SK-N-SH treated with all-trans-retinoic acid at 6 μM for 48 hours (cell line): ENCODE data around the gene APRT.

Experiments
- ARNTL ChIP-seq: fragments of 450-650 bp; formaldehyde crosslinking; IDR thresholded peaks from 2 replicates; pipeline ENCODE4 v1.5.0; 2020; ENCODE audit warnings: low read depth, mild to moderate bottlenecking, moderate library complexity, borderline replicate concordance
- BACH2 ChIP-seq: fragments of 250-450 bp; sonication (Bioruptor Pico); IDR thresholded peaks from 2 replicates; pipeline ENCODE4 v1.9.0; 2021; ENCODE audit warnings: mild to moderate bottlenecking, borderline replicate concordance
- ESRRG ChIP-seq: fragments of 250-450 bp; sonication (Bioruptor Pico); IDR thresholded peaks from 2 replicates; pipeline ENCODE4 v1.6.1; 2021; ENCODE audit warnings: mild to moderate bottlenecking
- RARB ChIP-seq: fragments of 250-450 bp; sonication (Bioruptor Pico); IDR thresholded peaks from 2 replicates; pipeline ENCODE4 v1.8.0; 2021; ENCODE audit warnings: mild to moderate bottlenecking, moderate library complexity
- SNAI2 ChIP-seq: fragments of 250-450 bp; sonication (Bioruptor Pico); IDR thresholded peaks from 2 replicates; pipeline ENCODE4 v1.5.0; 2020; ENCODE audit warnings: mild to moderate bottlenecking, moderate library complexity
- TCF4 ChIP-seq: fragments of 250-450 bp; sonication (Bioruptor Pico); IDR thresholded peaks from 2 replicates; pipeline ENCODE4 v1.8.0; 2021; ENCODE audit warnings: mild to moderate bottlenecking, moderate library complexity, borderline replicate concordance
- ZFP3 ChIP-seq: fragments of 250-450 bp; sonication (Bioruptor Pico); IDR thresholded peaks from 2 replicates; pipeline ENCODE4 v1.5.0; 2020; ENCODE audit warnings: mild to moderate bottlenecking, moderate library complexity
- ZFP30 ChIP-seq: fragments of 450-650 bp; formaldehyde crosslinking; IDR thresholded peaks from 2 replicates; pipeline ENCODE4 v1.5.0; 2022; ENCODE audit warnings: mild to moderate bottlenecking, moderate library complexity
- ZNF8 ChIP-seq: fragments of 450-650 bp; formaldehyde crosslinking; IDR thresholded peaks from 2 replicates; pipeline ENCODE4 v1.5.0; 2020; ENCODE audit warnings: mild to moderate bottlenecking, moderate library complexity
- TF ChIP-seq, protein P1 (sequence below): fragments of 250-450 bp; sonication (Bioruptor Pico); IDR thresholded peaks from 2 replicates; pipeline ENCODE4 v1.8.0; 2020; ENCODE audit warnings: mild to moderate bottlenecking, moderate library complexity, borderline replicate concordance
- TF ChIP-seq, protein P2 (sequence below): fragments of 250-450 bp; sonication (Bioruptor Pico); IDR thresholded peaks from 2 replicates; pipeline ENCODE4 v1.5.1; 2021; ENCODE audit warnings: mild to moderate bottlenecking, moderate library complexity
- TF ChIP-seq, protein P3 (sequence below): fragments of 250-450 bp; sonication (Bioruptor Pico); IDR thresholded peaks from 2 replicates; pipeline ENCODE4 v1.5.1; 2020; ENCODE audit warnings: low read depth, mild to moderate bottlenecking, moderate library complexity

DNA sequence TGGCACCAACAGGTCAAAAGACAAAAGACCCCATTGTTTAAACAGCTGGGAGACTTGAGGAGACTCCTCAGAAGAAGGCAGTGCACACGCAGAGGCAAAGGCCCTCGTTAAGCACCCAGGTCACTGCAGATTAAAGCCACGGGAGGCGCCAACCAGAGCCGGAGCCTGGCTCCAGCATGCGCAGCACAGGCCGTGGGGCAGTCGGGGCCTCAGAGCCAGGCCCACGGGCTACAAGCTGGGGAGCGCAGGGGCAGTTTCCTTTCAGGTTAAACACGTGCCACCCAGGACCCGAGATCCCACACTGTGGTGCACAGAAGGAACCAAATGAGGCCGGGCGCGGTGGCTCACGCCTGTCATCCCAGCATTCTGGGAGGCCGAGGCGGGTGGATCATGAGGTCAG, 35.9 kb downstream of the APRT start:
- no peak for TF ChIP-seq BACH2 (CRISPR knock-in tag)
- TF ChIP-seq, protein P1, sequence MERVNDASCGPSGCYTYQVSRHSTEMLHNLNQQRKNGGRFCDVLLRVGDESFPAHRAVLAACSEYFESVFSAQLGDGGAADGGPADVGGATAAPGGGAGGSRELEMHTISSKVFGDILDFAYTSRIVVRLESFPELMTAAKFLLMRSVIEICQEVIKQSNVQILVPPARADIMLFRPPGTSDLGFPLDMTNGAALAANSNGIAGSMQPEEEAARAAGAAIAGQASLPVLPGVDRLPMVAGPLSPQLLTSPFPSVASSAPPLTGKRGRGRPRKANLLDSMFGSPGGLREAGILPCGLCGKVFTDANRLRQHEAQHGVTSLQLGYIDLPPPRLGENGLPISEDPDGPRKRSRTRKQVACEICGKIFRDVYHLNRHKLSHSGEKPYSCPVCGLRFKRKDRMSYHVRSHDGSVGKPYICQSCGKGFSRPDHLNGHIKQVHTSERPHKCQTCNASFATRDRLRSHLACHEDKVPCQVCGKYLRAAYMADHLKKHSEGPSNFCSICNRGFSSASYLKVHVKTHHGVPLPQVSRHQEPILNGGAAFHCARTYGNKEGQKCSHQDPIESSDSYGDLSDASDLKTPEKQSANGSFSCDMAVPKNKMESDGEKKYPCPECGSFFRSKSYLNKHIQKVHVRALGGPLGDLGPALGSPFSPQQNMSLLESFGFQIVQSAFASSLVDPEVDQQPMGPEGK (CRISPR knock-in tag) = no peak
- no peak for TF ChIP-seq RARB
- TF ChIP-seq SNAI2 (CRISPR knock-in tag) = no peak
- TF ChIP-seq, protein P2, sequence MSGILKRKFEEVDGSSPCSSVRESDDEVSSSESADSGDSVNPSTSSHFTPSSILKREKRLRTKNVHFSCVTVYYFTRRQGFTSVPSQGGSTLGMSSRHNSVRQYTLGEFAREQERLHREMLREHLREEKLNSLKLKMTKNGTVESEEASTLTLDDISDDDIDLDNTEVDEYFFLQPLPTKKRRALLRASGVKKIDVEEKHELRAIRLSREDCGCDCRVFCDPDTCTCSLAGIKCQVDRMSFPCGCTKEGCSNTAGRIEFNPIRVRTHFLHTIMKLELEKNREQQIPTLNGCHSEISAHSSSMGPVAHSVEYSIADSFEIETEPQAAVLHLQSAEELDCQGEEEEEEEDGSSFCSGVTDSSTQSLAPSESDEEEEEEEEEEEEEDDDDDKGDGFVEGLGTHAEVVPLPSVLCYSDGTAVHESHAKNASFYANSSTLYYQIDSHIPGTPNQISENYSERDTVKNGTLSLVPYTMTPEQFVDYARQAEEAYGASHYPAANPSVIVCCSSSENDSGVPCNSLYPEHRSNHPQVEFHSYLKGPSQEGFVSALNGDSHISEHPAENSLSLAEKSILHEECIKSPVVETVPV (CRISPR knock-in tag) = no peak
- TF ChIP-seq ESRRG = no peak
- no peak for TF ChIP-seq ZNF8
- TF ChIP-seq, protein P3, sequence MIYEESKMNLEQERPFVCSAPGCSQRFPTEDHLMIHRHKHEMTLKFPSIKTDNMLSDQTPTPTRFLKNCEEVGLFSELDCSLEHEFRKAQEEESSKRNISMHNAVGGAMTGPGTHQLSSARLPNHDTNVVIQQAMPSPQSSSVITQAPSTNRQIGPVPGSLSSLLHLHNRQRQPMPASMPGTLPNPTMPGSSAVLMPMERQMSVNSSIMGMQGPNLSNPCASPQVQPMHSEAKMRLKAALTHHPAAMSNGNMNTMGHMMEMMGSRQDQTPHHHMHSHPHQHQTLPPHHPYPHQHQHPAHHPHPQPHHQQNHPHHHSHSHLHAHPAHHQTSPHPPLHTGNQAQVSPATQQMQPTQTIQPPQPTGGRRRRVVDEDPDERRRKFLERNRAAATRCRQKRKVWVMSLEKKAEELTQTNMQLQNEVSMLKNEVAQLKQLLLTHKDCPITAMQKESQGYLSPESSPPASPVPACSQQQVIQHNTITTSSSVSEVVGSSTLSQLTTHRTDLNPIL = no peak
- no peak for TF ChIP-seq ZFP3 (CRISPR knock-in tag)
- no peak for TF ChIP-seq TCF4 (CRISPR knock-in tag)
- TF ChIP-seq ZFP30 (CRISPR knock-in tag) = no peak
- TF ChIP-seq ARNTL (CRISPR knock-in tag) = no peak
